Astrocyte (in vitro differentiated cells and primary cell): Measurements from ENCODE around the gene SPOCK1.

Source experiments
- CTCF ChIP-seq: IDR thresholded peaks from 2 replicates; pipeline ENCODE4 v1.5.1; 2011; ENCODE audit warnings: low read depth, mild to moderate bottlenecking, inconsistent platforms, low read length, moderate library complexity; ENCODE audit not compliant: insufficient read depth
- EZH2 ChIP-seq: IDR thresholded peaks from 2 replicates; pipeline ENCODE4 v1.6.1; 2012; ENCODE audit warnings: mild to moderate bottlenecking, low read length, inconsistent platforms; ENCODE audit not compliant: insufficient read depth

GRCh38 chr5:137439645-137440044, 59.5 kb downstream of the SPOCK1 start:
- TF ChIP-seq CTCF (no peak), EZH2 (no peak)
